Keratinocyte (primary cell): ENCODE data around the gene GLI3. TPM values are rescaled to one million over a fixed set of nuclear protein-coding genes. Genes with fewer than 3 reads are reported as not detected.

Experiments
- DNase-seq: peaks from one replicate; pipeline ENCODE4 v3.0.0-alpha.2; 2011; ENCODE audit warnings: low read depth, missing footprints, low spot score
- FAIRE-seq: peaks from 2 replicates; lab custom pipeline; 2011; peaks lifted over from hg19 to GRCh38; lab: Jason Lieb, UNC
- H2AFZ ChIP-seq: 2 replicates; pipeline ENCODE4 v1.6.0; 2012; ENCODE audit warnings: low read length, control low read depth, inconsistent platforms; ENCODE audit not compliant: control insufficient read depth
- H3K27ac ChIP-seq: 2 replicates; pipeline ENCODE4 v1.5.1; 2011; ENCODE audit warnings: low read length; ENCODE audit not compliant: control insufficient read depth, insufficient read depth
- H3K27me3 ChIP-seq: 3 replicates; pipeline ENCODE4 v1.6.0; 2011; ENCODE audit warnings: low read length; ENCODE audit not compliant: control insufficient read depth, insufficient read depth; ENCODE audit errors: extremely low read depth
- H3K36me3 ChIP-seq, 2 experiments: 2 replicates in 1 of 2; 3 replicates in 1 of 2; pipeline ENCODE4 v1.5.1; 2011; ENCODE audit warnings: low read length in 2 of 2, mild to moderate bottlenecking in 1 of 2; ENCODE audit not compliant: control insufficient read depth in 2 of 2, insufficient read depth in 2 of 2; ENCODE audit errors: extremely low read depth in 1 of 2
- H3K4me1 ChIP-seq: 3 replicates; pipeline ENCODE4 v1.5.1; 2011; ENCODE audit warnings: low read length; ENCODE audit not compliant: control insufficient read depth, insufficient read depth; ENCODE audit errors: extremely low read depth
- H3K4me2 ChIP-seq: 3 replicates; pipeline ENCODE4 v1.6.0; 2011; ENCODE audit warnings: low read depth, low read length; ENCODE audit not compliant: control insufficient read depth, insufficient read depth; ENCODE audit errors: extremely low read depth
- H3K4me3 ChIP-seq, 3 experiments: fragments of 200-600 bp in 1 of 3; sonication (generic) in 1 of 3; 2 replicates in 2 of 3; 3 replicates in 1 of 3; pipeline ENCODE4 v1.5.1; 2011 to 2016; ENCODE audit warnings: low read length in 3 of 3, mild to moderate bottlenecking in 3 of 3, control low read depth in 2 of 3, inconsistent platforms in 1 of 3, low read depth in 1 of 3, mixed read lengths in 1 of 3, mixed run types in 1 of 3, moderate library complexity in 1 of 3; ENCODE audit not compliant: control insufficient read depth in 2 of 3, insufficient read depth in 2 of 3; ENCODE audit errors: extremely low read depth in 1 of 3
- H3K79me2 ChIP-seq: 2 replicates; pipeline ENCODE4 v1.6.0; 2012; ENCODE audit warnings: low read length; ENCODE audit not compliant: control insufficient read depth, insufficient read depth
- H3K9ac ChIP-seq: 3 replicates; pipeline ENCODE4 v1.6.0; 2011; ENCODE audit warnings: low read length; ENCODE audit not compliant: control insufficient read depth, insufficient read depth; ENCODE audit errors: extremely low read depth
- H3K9me1 ChIP-seq: 3 replicates; pipeline ENCODE4 v1.6.0; 2011; ENCODE audit warnings: low read length; ENCODE audit not compliant: control insufficient read depth, insufficient read depth; ENCODE audit errors: extremely low read depth
- H3K9me3 ChIP-seq: 2 replicates; pipeline ENCODE4 v1.5.1; 2012; ENCODE audit warnings: low read depth, low read length; ENCODE audit not compliant: control insufficient read depth
- H4K20me1 ChIP-seq: 3 replicates; pipeline ENCODE4 v1.6.0; 2011; ENCODE audit warnings: low read length; ENCODE audit not compliant: control insufficient read depth, insufficient read depth; ENCODE audit errors: extremely low read depth
- CTCF ChIP-seq, 3 experiments: IDR thresholded peaks in 1 of 3; conservative IDR thresholded peaks in 1 of 3; optimal IDR thresholded peaks in 1 of 3; 2 replicates in 2 of 3; 3 replicates in 1 of 3; pipeline versions ENCODE3 to v1.5.1; 2011; ENCODE audit warnings: low read length in 3 of 3, mild to moderate bottlenecking in 3 of 3, moderate library complexity in 2 of 3, control low read depth in 1 of 3, inconsistent platforms in 1 of 3; ENCODE audit not compliant: insufficient read depth in 2 of 3; ENCODE audit errors: extremely low read depth in 1 of 3
- EZH2 ChIP-seq: IDR thresholded peaks from one replicate; pipeline ENCODE4 v1.6.1; 2012; ENCODE audit warnings: inconsistent platforms, mild to moderate bottlenecking, low read length, moderate library complexity
- dilution Hi-C: fragments of 300-500 bp; cut with MboI; formaldehyde crosslinking; loops from one replicate; pipeline ENCODE4 v1.7.0; 2020; ENCODE audit warnings: low sequenced_read_pairs; ENCODE audit not compliant: extremely low pct_ligation_motif_present
- polyA plus RNA-seq, 5 experiments: library from polyadenylated mRNA; depleted of rRNA in 3 of 5; stranded (reverse) in 3 of 5; stranded (forward) in 1 of 5; unstranded in 1 of 5; fragments of >200 nt; gene quantifications; 1 replicate in 1 of 5; 2 replicates in 3 of 5; 3 replicates in 1 of 5; pipeline versions ENCODE4 v1.2.1 to v1.2.3, GENCODE V29; 2011 to 2012; ENCODE audit warnings: missing spikeins in 2 of 5, low read depth in 1 of 5, low replicate concordance in 1 of 5

GLI3 gene
- polyA plus RNA-seq, 1 donor (not counting 4 experiments of a cell fraction or from before 2014, with no cell fraction given), result 3.6 TPM

- no peak overlapping the region for H3K9ac ChIP-seq
- DNase-seq (no peak), FAIRE-seq (peak; percentile 75)
- H3K9me3 ChIP-seq, result no peaks in the 10 kb centered on the region
- H3K27ac ChIP-seq, result peak overlapping the region; percentile 93
- TF ChIP-seq EZH2 (no peak), CTCF (optimal IDR thresholded peaks at IDR 0.05 in 1 of 3, IDR thresholded peaks at IDR 0.05 in 1 of 3, conservative IDR thresholded peaks at IDR 0.05 in 1 of 3; ENCODE audit: extremely low read depth in 1 of 3, insufficient read depth in 2 of 3, low read length in 3 of 3) (no peak)
- no peaks in the 10 kb centered on the region for H3K27me3 ChIP-seq
- H3K9me1 ChIP-seq, result no peaks in the 10 kb centered on the region
- H3K79me2 ChIP-seq, result peaks cover 32% of the 10 kb centered on the region
- dilution Hi-C loops, result no loop called here
- H2AFZ ChIP-seq, result no peak overlapping the region
- peak overlapping the region in 1 of 3 experiments; percentile 11 for H3K4me3 ChIP-seq
- H3K36me3 ChIP-seq, result no peaks in the 10 kb centered on the region
- peaks cover 54% of the 10 kb centered on the region for H3K4me1 ChIP-seq
- no peaks in the 10 kb centered on the region for H4K20me1 ChIP-seq
- peak overlapping the region; percentile 95 for H3K4me2 ChIP-seq
Measured at GRCh38 chr7:42233695-42234331, 3.2 kb downstream of the GLI3 start.

- Histone ChIP-seq H3K9me3 (no peaks in the 10 kb centered on the region), H3K4me2 (peak overlapping the region; percentile 95), H3K9ac (peak overlapping the region; percentile 42), H3K9me1 (no peaks in the 10 kb centered on the region), H2AFZ (no peak overlapping the region), H3K36me3 (no peaks in the 10 kb centered on the region), H4K20me1 (no peaks in the 10 kb centered on the region), H3K27ac (peak overlapping the region; percentile 93), H3K27me3 (no peaks in the 10 kb centered on the region), H3K4me3 (peak overlapping the region in 1 of 3 experiments; percentile 49), H3K79me2 (peaks cover 34% of the 10 kb centered on the region), H3K4me1 (peaks cover 53% of the 10 kb centered on the region)
- TF ChIP-seq EZH2 (no peak), CTCF (optimal IDR thresholded peaks at IDR 0.05 in 1 of 3, IDR thresholded peaks at IDR 0.05 in 1 of 3, conservative IDR thresholded peaks at IDR 0.05 in 1 of 3; ENCODE audit: extremely low read depth in 1 of 3, insufficient read depth in 2 of 3, low read length in 3 of 3) (no peak)
- no peak for DNase-seq
- FAIRE-seq, result peak; percentile 80
- dilution Hi-C loops, result no loop called here
Measured at GRCh38 chr7:42233171-42233570, 3.8 kb downstream of the GLI3 start.
